Astrocyte (in vitro differentiated cells and primary cell): ENCODE results near the gene GMPR2. TPM values are rescaled to one million over a fixed set of nuclear protein-coding genes. Genes with fewer than 3 reads are reported as not detected.

Source experiments
- DNase-seq: peaks from one replicate; pipeline ENCODE4 v3.0.0-alpha.2; 2010; ENCODE audit warnings: low read depth
- FAIRE-seq: peaks from 2 replicates; lab custom pipeline; 2011; peaks lifted over from hg19 to GRCh38; lab: Jason Lieb, UNC
- H2AFZ ChIP-seq: 2 replicates; pipeline ENCODE4 v1.6.0; 2012; ENCODE audit warnings: low read depth, low read length, inconsistent platforms
- H3K27ac ChIP-seq: 2 replicates; pipeline ENCODE4 v1.5.1; 2011; ENCODE audit warnings: low read depth, low read length, inconsistent platforms
- H3K27me3 ChIP-seq: 2 replicates; pipeline ENCODE4 v1.6.0; 2011; ENCODE audit warnings: low read length, inconsistent platforms; ENCODE audit not compliant: insufficient read depth
- H3K36me3 ChIP-seq: 2 replicates; pipeline ENCODE4 v1.5.1; 2011; ENCODE audit warnings: low read length, inconsistent platforms; ENCODE audit not compliant: insufficient read depth
- H3K4me1 ChIP-seq: 2 replicates; pipeline ENCODE4 v1.5.1; 2011; ENCODE audit warnings: low read length, inconsistent platforms; ENCODE audit not compliant: insufficient read depth
- H3K4me2 ChIP-seq: 2 replicates; pipeline ENCODE4 v1.6.0; 2012; ENCODE audit warnings: low read length, inconsistent platforms
- H3K4me3 ChIP-seq: 2 replicates; pipeline ENCODE4 v1.5.1; 2011; ENCODE audit warnings: low read depth, mild to moderate bottlenecking, low read length, inconsistent platforms; ENCODE audit not compliant: insufficient read depth
- H3K79me2 ChIP-seq: 2 replicates; pipeline ENCODE4 v1.6.0; 2012; ENCODE audit warnings: mild to moderate bottlenecking, low read length, inconsistent platforms; ENCODE audit not compliant: insufficient read depth
- H3K9ac ChIP-seq: 2 replicates; pipeline ENCODE4 v1.6.0; 2012; ENCODE audit warnings: mild to moderate bottlenecking, low read length, inconsistent platforms
- H3K9me3 ChIP-seq: 2 replicates; pipeline ENCODE4 v1.5.1; 2012; ENCODE audit warnings: low read depth, mild to moderate bottlenecking, low read length, inconsistent platforms; ENCODE audit not compliant: insufficient read depth
- H4K20me1 ChIP-seq: 2 replicates; pipeline ENCODE4 v1.6.0; 2012; ENCODE audit warnings: low read length, inconsistent platforms; ENCODE audit not compliant: insufficient read depth
- H3K27ac Mint-ChIP-seq: one replicate; pipeline ENCODE4 v1.8.0; 2021; ENCODE audit warnings: mild to moderate bottlenecking, mixed read lengths; ENCODE audit not compliant: unreplicated experiment
- H3K27me3 Mint-ChIP-seq: one replicate; pipeline ENCODE4 v1.8.0; 2021; ENCODE audit warnings: low read depth, mixed read lengths; ENCODE audit not compliant: unreplicated experiment
- H3K36me3 Mint-ChIP-seq: one replicate; pipeline ENCODE4 v1.8.0; 2021; ENCODE audit warnings: low read depth, mixed read lengths; ENCODE audit not compliant: unreplicated experiment
- H3K4me1 Mint-ChIP-seq: one replicate; pipeline ENCODE4 v1.8.0; 2021; ENCODE audit warnings: low read depth, mixed read lengths; ENCODE audit not compliant: unreplicated experiment
- H3K4me3 Mint-ChIP-seq: one replicate; pipeline ENCODE4 v1.8.0; 2021; ENCODE audit warnings: mild to moderate bottlenecking, moderate library complexity, mixed read lengths; ENCODE audit not compliant: unreplicated experiment
- H3K9me3 Mint-ChIP-seq: one replicate; pipeline ENCODE4 v1.8.0; 2021; ENCODE audit warnings: mild to moderate bottlenecking, mixed read lengths; ENCODE audit not compliant: unreplicated experiment
- CTCF ChIP-seq: IDR thresholded peaks from 2 replicates; pipeline ENCODE4 v1.5.1; 2011; ENCODE audit warnings: low read depth, mild to moderate bottlenecking, inconsistent platforms, low read length, moderate library complexity; ENCODE audit not compliant: insufficient read depth
- EZH2 ChIP-seq: IDR thresholded peaks from 2 replicates; pipeline ENCODE4 v1.6.1; 2012; ENCODE audit warnings: mild to moderate bottlenecking, low read length, inconsistent platforms; ENCODE audit not compliant: insufficient read depth
- total RNA-seq: library from RNA; stranded (reverse); gene quantifications from 2 replicates; pipeline ENCODE4 v1.2.1, GENCODE V29; 2021

Gene GMPR2
- total RNA-seq, 1 donor from 2014 or later = 66.5 TPM

- Histone ChIP-seq H3K9ac (no peak overlapping the region), H3K4me3 (no peak overlapping the region), H3K9me3 (no peaks in the 10 kb centered on the region), H3K4me1 (peaks cover 5% of the 10 kb centered on the region), H3K4me2 (no peak overlapping the region), H3K27ac (no peak overlapping the region), H2AFZ (no peak overlapping the region), H3K36me3 (peaks cover 4% of the 10 kb centered on the region), H3K79me2 (no peaks in the 10 kb centered on the region), H3K27me3 (no peaks in the 10 kb centered on the region), H4K20me1 (peaks cover 6% of the 10 kb centered on the region)
- Mint-ChIP-seq H3K36me3 (peaks cover 18% of the 10 kb centered on the region), H3K4me1 (peaks cover 7% of the 10 kb centered on the region), H3K9me3 (no peaks in the 10 kb centered on the region), H3K4me3 (no peak overlapping the region), H3K27me3 (no peaks in the 10 kb centered on the region), H3K27ac (no peak overlapping the region)
- FAIRE-seq = no peak
- TF ChIP-seq CTCF (no peak), EZH2 (no peak)
- DNase-seq = no peak
Observed at GRCh38 chr14:24273422-24273998, 40.8 kb downstream of the GMPR2 start.

GRCh38 chr14:24274101-24274543 is 41.4 kb downstream of the GMPR2 start:
- H3K27ac ChIP-seq = no peak overlapping the region
- DNase-seq = no peak

More at GRCh38 chr14:24274101-24274543, 41.4 kb downstream of the GMPR2 start:
- H3K27me3 ChIP-seq = no peaks in the 10 kb centered on the region
- no peaks in the 10 kb centered on the region for H3K9me3 Mint-ChIP-seq
- H3K4me1 ChIP-seq = peaks cover 5% of the 10 kb centered on the region
- peaks cover 17% of the 10 kb centered on the region for H3K36me3 Mint-ChIP-seq
- H3K79me2 ChIP-seq = no peaks in the 10 kb centered on the region
- H3K36me3 ChIP-seq = peaks cover 2% of the 10 kb centered on the region
- peaks cover 8% of the 10 kb centered on the region for H3K4me1 Mint-ChIP-seq
- H3K9ac ChIP-seq = no peak overlapping the region
- TF ChIP-seq EZH2 (no peak), CTCF (no peak)
- H4K20me1 ChIP-seq = peaks cover 6% of the 10 kb centered on the region
- no peak overlapping the region for H3K4me3 Mint-ChIP-seq
- no peak for FAIRE-seq
- H3K27ac Mint-ChIP-seq = no peak overlapping the region
- H3K4me3 ChIP-seq = no peak overlapping the region
- no peaks in the 10 kb centered on the region for H3K9me3 ChIP-seq
- no peak overlapping the region for H2AFZ ChIP-seq
- no peaks in the 10 kb centered on the region for H3K27me3 Mint-ChIP-seq
- H3K4me2 ChIP-seq = no peak overlapping the region
